ES-I3 (cell line): ENCODE measurements around the gene KRTAP10-4.
"Not testable (repeated sequence)": the region's sequence is repeated elsewhere in the genome, so short reads cannot be mapped to it uniquely, and the experiment has no call there.

ENCODE experiments used
- H3K36me3 ChIP-seq: 2 replicates; pipeline ENCODE4 v1.6.1; 2013; ENCODE audit warnings: mild to moderate bottlenecking, low read length, control low read depth, moderate library complexity; ENCODE audit not compliant: insufficient read depth
- H3K4me1 ChIP-seq: 2 replicates; pipeline ENCODE4 v1.6.1; 2013; ENCODE audit warnings: mild to moderate bottlenecking, control low read depth, low read length; ENCODE audit not compliant: insufficient read depth
- H3K9ac ChIP-seq: 2 replicates; pipeline ENCODE4 v1.6.1; 2013; ENCODE audit warnings: low read depth, mild to moderate bottlenecking, low read length, moderate library complexity
- H3K9me3 ChIP-seq: 2 replicates; pipeline ENCODE4 v1.6.1; 2013; ENCODE audit warnings: mild to moderate bottlenecking, low read length, moderate library complexity; ENCODE audit not compliant: control insufficient read depth, insufficient read depth

The KRTAP10-4 gene

DNA sequence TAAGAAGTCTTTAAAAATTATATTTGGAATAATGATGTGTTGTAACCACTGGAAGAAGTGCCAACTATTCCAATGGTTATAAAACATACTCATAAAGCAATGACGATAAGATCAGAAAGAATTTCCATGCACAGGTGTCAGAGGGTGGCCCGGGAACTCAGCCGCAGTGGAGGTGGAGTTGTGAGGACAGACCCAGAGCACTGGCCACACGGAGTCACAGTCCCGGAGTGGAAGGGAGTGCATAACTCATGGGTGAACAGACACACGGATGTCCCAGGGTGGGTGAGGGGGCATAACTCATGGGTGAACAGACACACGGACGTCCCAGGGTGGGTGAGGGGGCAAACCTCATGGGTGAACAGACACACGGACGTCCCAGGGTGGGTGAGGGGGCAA is 2.5 kb downstream of the KRTAP10-4 start:
- Histone ChIP-seq H3K4me1 (no peaks in the 10 kb centered on the region), H3K9me3 (peaks cover 9% of the 10 kb centered on the region), H3K9ac (no peak overlapping the region), H3K36me3 (no peaks in the 10 kb centered on the region)

DNA sequence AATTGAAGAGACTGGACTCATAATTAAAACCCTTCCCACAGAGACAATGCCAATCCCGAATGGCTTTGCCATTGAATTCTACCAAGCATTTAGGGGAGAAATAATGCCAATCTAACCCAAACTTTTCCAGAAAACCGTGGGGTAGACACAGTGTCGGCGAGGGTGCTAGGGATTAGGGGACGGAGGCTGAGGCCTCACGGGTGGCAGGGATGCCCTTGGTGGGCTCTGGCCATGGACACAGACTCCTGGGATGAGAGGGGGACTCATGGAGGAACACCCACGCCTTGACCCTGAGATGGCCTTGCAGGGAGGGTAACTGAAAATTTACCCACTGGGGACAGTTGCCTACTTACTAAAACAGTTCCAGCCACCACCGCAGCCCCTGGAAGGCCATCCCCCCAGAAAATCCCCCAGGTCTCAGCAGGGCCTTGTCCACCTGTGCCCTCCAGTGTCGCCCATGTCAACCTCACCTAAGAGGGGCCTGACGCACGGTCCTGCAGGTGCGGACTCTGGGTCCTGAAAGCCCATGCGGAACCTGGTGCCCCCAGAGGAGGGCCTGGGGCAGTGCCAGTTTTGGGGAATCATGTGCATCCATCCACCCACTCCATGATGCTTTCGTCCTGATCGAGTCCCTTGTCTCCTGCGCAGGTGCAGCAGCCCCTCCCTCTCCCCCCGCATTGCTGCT is 5.0 kb downstream of the KRTAP10-4 start:
- Histone ChIP-seq H3K9me3 (peaks cover 9% of the 10 kb centered on the region), H3K36me3 (no peaks in the 10 kb centered on the region), H3K9ac (no peak overlapping the region), H3K4me1 (no peaks in the 10 kb centered on the region)

DNA sequence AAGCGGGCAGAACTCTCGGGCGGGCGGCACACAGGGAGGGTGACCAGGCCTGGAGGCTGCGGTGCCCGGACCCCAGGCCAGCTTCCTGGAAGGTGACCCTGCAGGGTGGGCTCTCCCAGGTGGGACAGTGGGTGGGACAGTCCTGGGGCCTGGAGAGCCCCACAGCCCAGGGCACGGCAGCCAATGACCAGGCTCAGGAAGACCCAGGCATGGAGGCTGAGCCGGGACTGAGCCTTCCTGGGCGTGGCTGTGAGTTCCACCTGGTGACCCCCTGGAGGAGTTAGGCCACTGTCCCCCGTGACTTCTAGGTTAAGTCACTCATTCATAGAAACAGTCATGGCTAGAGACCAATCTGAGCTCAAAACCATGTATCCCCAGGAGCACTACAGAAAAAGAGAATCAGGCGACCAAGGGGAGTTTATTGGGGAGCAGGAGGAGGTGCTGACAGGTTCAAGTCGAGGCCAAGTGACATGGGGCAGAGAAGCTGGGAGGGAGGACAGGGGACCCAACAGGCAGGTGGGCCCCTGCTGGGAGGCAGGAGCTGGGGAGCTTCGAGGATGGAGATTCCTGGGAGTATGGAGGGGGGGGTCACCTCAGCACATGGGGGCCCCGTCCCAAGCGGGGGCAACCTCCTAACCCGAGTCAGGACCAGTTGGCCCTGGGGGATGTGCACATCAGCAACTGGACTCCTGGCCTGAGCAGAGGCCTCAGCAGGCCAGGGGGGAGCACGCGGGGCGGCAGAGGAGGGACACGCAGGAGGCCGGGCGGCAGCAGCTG is 5.7 kb downstream of the KRTAP10-4 start:
- Histone ChIP-seq H3K9ac (no peak overlapping the region), H3K9me3 (peaks cover 9% of the 10 kb centered on the region), H3K36me3 (no peaks in the 10 kb centered on the region), H3K4me1 (no peaks in the 10 kb centered on the region)

DNA sequence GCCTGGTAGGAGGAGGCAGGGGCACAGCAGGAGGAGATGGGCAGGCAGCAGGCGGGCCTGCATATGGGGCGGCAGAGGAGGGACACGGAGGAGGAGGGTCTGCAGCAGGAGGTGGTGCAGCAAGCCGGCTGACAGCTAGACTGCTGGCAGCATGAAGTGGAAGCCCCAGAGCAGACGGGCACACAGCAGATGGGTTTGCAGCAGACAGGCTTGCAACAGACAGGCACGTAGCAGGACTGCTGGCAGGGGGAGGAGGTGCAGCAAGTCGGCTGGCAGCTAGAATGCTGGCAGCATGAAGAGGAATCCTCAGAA is 6.3 kb downstream of the KRTAP10-4 start:
- Histone ChIP-seq H3K9ac (no peak overlapping the region), H3K9me3 (peaks cover 9% of the 10 kb centered on the region)

DNA sequence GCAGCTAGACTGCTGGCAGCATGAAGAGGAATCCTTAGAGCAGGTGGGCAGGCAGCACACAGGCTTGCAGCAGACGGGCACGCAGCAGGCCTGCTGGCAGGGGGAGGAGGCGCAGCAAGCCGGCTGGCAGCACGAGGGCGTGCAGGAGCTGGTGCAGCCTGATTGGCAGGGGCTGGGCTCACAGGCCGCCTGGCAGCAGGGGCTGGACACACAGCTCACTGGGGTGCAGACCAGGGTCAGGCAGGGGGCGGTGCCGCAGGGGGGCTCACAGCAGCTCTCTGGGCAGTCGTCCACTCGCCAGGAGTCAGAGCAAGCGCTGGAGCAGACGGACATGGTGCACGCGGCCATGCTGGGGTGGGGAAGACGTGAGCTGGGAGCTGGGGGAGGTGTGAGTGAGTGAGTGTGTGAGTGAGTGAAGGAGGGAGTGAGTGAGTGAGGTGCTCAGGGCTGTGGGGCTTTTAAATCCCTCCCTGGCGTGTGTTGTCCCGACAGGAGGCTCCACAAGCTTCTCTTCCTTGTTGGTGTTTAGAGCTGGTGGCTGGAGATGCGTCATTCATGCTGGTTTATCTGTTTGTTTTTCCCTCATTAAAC is 6.8 kb downstream of the KRTAP10-4 start, which contains the start of gene KRTAP10-5:
Gene KRTAP10-5 (minus strand): TSS at position 374 of the 591 bp plus-strand sequence. CDS start 26 bp downstream, at position 348.
- not testable (repeated sequence) for H3K36me3 ChIP-seq, H3K9me3 ChIP-seq, H3K4me1 ChIP-seq, H3K9ac ChIP-seq

More for the DNA sequence above, 6.3 kb downstream of the KRTAP10-4 start:
- H3K36me3 ChIP-seq: no peaks in the 10 kb centered on the region
- no peaks in the 10 kb centered on the region for H3K4me1 ChIP-seq

DNA sequence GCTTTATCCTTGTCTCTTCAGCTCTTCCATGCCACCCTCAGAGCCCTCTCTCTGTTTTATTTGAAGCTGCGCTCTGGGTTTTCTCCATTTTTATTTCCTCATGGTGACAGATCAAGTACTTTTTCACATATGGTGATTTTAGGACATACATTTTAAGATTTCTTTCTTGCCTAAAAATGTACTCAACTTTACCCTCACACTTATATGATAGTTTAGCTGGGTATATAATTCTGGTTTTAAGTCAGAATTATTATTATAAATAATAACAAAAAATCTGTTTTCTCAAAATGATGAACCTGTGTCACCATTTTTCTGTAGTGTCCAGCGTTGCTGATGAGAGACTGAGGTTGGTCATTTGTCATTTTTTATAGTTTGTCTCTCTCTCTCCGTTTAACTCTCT is 7.6 kb downstream of the KRTAP10-4 start:
- no peak overlapping the region for H3K9ac ChIP-seq
- H3K4me1 ChIP-seq: no peaks in the 10 kb centered on the region
- H3K36me3 ChIP-seq: no peaks in the 10 kb centered on the region
- H3K9me3 ChIP-seq: peaks cover 9% of the 10 kb centered on the region

DNA sequence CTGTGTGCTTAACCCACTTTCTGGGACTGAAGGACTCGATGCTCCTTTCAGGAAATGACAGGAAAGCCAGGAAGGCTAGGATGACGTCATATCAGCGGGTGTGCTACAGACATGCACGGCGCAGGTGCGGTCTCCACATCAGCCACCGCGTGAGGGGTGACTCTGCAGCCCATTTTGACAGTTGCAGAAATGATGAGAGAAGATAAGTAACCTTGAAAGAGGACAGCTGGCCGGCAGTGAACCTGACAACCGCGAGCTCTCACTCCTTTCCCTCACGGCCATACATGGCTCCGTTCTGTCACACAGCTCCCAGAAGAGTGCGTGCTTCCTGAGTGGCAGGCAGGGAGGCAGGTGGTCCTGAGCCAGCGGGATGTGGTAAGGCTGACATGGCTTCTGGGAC is 8.5 kb downstream of the KRTAP10-4 start:
- H3K36me3 ChIP-seq: no peaks in the 10 kb centered on the region
- H3K9ac ChIP-seq: no peak overlapping the region
- H3K9me3 ChIP-seq: peaks cover 2% of the 10 kb centered on the region; the same call in 1 of the 2 replicates
- H3K4me1 ChIP-seq: no peaks in the 10 kb centered on the region

DNA sequence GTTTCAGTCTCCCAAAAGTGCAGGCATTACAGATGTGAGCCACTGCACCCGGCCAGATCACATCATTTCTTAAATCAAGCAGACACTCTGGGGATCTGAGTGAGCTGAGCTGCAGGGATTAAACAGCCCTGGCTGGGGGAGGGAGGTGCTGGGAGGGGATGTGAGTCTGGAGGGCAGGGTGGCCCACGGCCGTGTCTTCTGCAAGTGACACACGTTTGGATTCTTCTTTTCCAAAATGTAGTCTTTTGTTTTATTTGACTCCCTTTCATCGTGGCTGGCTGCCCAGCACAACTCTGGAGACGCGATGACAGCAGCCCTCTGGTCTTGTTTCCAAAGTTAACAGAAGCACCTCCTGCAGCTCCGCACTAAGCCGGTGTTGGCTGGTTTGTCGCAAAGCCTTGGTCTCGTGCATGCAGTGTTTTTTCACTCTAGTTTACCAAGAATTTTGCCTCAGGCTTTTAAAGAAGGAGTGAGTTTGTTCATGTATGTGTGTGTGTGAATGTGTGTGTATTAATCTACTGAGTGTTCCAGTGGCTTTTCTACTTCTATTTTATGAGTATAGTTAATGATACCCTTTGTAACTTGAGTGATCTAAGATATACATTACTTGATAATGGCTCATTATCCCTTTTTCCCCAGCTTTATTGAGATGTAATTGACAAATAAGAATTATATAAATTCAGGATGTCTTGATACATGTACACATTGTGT is 9.7 kb downstream of the KRTAP10-4 start:
- Histone ChIP-seq H3K36me3 (no peaks in the 10 kb centered on the region), H3K4me1 (no peaks in the 10 kb centered on the region), H3K9ac (no peak overlapping the region), H3K9me3 (no peaks in the 10 kb centered on the region; the same call in 1 of the 2 replicates)

DNA sequence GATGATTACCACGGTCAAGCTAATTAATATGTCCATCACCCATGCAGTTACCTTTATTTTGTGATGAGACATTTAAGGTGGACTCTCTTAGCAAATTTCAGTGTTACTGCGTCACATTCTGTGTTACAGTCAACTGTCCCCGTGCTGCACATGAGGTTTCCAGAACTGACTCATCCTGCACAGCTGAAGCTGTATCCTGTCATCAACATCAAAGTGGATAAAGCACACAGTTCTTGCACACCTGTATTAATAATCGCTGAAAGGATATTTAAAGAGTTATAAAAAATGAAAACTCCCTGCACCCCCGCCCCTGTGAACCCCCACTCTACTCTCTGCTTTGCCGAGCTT is 10.2 kb downstream of the KRTAP10-4 start:
- H3K9me3 ChIP-seq: no peaks in the 10 kb centered on the region; the same call in 1 of the 2 replicates
- no peak overlapping the region for H3K9ac ChIP-seq
- no peaks in the 10 kb centered on the region for H3K36me3 ChIP-seq
- no peaks in the 10 kb centered on the region for H3K4me1 ChIP-seq

DNA sequence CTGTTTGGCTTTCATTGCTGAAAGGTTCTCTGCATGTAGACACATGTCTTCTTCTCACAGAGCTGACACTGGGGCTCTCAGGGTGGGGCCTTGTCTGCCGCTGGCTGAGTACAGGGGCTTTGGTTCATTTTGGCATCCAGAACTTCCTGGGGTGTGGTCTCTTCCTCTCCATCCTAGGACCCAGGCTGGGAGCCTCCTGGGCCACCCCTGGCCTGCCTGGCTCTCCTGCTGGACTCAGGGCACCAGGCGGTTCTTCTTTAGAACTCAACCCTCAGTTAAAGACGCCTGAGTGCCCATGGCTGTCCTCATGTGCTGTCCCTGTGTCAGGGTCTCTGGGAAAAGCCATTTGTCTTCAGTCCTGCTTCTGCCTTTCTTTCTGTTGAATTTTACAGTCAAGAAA is 12.4 kb downstream of the KRTAP10-4 start:
- Histone ChIP-seq H3K9ac (no peak overlapping the region), H3K36me3 (no peaks in the 10 kb centered on the region), H3K4me1 (no peaks in the 10 kb centered on the region), H3K9me3 (no peaks in the 10 kb centered on the region; the same call in 1 of the 2 replicates)

DNA sequence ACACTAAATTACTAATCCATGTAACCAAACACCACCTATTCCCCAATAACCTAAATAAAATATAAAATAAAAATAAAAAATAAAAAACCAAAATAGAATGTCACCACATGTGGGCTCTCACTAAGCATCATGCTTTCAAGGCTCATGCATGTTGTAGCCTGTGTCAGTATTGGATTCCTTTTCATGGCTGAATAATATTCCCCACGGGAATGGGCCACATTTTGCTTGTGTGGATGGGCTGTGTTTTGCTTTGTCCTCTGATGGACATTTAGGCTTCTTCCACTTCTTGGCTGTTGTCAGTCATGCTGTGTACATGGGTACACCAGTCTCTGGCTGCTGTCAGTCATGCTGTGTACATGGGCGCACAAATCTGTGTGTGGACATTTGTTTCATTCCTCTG is 15.6 kb downstream of the KRTAP10-4 start:
- H3K9me3 ChIP-seq: no peaks in the 10 kb centered on the region
- peaks cover 4% of the 10 kb centered on the region; the same call in 1 of the 2 replicates for H3K4me1 ChIP-seq
- no peak overlapping the region for H3K9ac ChIP-seq
- H3K36me3 ChIP-seq: no peaks in the 10 kb centered on the region

DNA sequence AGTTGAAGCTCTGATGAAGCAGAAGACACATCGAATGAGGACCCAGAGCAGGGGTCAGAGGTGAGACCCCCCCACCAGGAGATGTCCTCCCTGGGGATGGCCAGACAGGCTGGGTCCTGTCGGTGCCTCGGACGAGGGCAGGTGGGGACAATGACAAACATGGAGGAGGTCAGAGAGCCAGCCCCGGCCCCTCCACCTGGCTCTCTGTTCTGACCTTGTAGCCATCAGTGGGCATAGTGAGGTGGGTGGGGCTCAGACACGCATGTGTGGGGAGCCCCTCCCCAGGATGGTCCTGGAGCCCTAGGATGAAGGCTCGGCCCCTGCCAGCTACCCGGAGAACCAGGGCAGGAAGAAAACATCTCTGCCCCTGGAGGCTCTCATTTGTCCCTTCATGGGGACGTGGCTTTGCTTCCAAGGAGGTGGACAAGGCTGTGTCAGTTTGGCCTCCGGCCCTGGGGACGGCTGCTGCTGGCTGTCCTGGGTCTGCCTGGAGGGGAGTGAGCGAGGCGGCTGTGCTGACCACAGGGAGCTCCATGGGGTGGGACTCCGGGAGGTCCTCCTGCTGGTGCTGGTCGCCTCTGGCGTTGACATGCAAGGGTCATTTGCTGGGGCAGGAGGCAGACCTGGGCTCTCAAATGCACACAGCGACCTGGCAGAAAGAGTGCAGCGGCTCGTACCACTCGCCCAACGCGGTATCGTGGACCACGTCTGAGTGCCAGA is 16.2 kb downstream of the KRTAP10-4 start:
- H3K36me3 ChIP-seq: no peaks in the 10 kb centered on the region
- no peaks in the 10 kb centered on the region for H3K9me3 ChIP-seq
- H3K9ac ChIP-seq: no peak overlapping the region
- H3K4me1 ChIP-seq: peaks cover 4% of the 10 kb centered on the region; the same call in 1 of the 2 replicates

DNA sequence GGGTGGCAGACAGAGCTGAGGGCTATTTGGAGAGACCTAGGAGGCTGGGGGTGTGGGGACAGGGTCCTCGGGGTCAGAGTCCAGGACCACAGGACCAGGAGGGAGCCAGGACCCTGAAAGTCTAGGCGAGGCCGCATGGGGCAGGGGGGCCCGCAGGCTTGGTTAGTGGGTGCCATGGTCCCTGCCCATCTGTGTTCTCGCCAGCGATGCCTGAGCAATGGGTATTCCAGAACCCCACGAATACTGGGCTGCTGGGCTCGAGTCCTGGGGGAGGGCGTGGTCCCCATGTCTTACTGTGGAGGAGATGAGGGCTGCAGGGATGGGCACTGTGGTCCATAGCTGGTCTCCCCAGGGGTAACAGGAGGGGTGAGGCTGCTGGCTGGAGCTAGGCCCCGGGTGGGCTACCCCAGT is 16.8 kb downstream of the KRTAP10-4 start:
- no peak overlapping the region for H3K9ac ChIP-seq
- H3K4me1 ChIP-seq: peaks cover 4% of the 10 kb centered on the region; the same call in 1 of the 2 replicates
- no peaks in the 10 kb centered on the region for H3K9me3 ChIP-seq
- H3K36me3 ChIP-seq: no peaks in the 10 kb centered on the region
